ENCODE data around the gene NHSL1. TPM values are rescaled to one million over a fixed set of nuclear protein-coding genes. Genes with fewer than 3 reads are reported as not detected.

The NHSL1 gene
- total RNA-seq, 1 donor from 2014 or later = 33.5 TPM

GRCh38 chr6:138497286-138497685 lies 2.0 kb downstream of the NHSL1 start:
- TF ChIP-seq CTCF (IDR thresholded peaks at IDR 0.05; ENCODE audit: insufficient read depth, low read depth, low read length) (no peak), EZH2 (IDR thresholded peaks at IDR 0.05; ENCODE audit: insufficient read depth, low read length) (no peak)
- Mint-ChIP-seq H3K27ac (ENCODE audit: unreplicated experiment) (no peak overlapping the region), H3K4me1 (ENCODE audit: low read depth, unreplicated experiment) (peaks cover 39% of the 10 kb centered on the region), H3K27me3 (ENCODE audit: low read depth, unreplicated experiment) (no peaks in the 10 kb centered on the region), H3K9me3 (ENCODE audit: unreplicated experiment) (no peaks in the 10 kb centered on the region), H3K36me3 (ENCODE audit: low read depth, unreplicated experiment) (peaks cover 9% of the 10 kb centered on the region), H3K4me3 (ENCODE audit: unreplicated experiment) (no peak overlapping the region)
- Histone ChIP-seq H2AFZ (ENCODE audit: low read depth, low read length) (no peak overlapping the region), H3K4me3 (ENCODE audit: insufficient read depth, low read depth, low read length) (no peak overlapping the region), H3K9ac (ENCODE audit: low read length) (no peak overlapping the region), H4K20me1 (ENCODE audit: insufficient read depth, low read length) (peaks cover 21% of the 10 kb centered on the region), H3K9me3 (ENCODE audit: insufficient read depth, low read depth, low read length) (no peaks in the 10 kb centered on the region), H3K4me2 (ENCODE audit: low read length) (no peak overlapping the region), H3K27me3 (ENCODE audit: insufficient read depth, low read length) (no peaks in the 10 kb centered on the region), H3K4me1 (ENCODE audit: insufficient read depth, low read length) (peaks cover 21% of the 10 kb centered on the region), H3K36me3 (ENCODE audit: insufficient read depth, low read length) (no peaks in the 10 kb centered on the region), H3K27ac (ENCODE audit: low read depth, low read length) (no peak overlapping the region), H3K79me2 (ENCODE audit: insufficient read depth, low read length) (peaks cover 30% of the 10 kb centered on the region)
- DNase-seq (ENCODE audit: low read depth) (no peak), FAIRE-seq (no peak)

GRCh38 chr6:138494312-138494711 lies 5.0 kb downstream of the NHSL1 start:
- no peaks in the 10 kb centered on the region for H3K9me3 ChIP-seq (ENCODE audit: insufficient read depth, low read depth, low read length)
- FAIRE-seq = no peak
- no peak overlapping the region for H3K27ac Mint-ChIP-seq (ENCODE audit: unreplicated experiment)

More at GRCh38 chr6:138494312-138494711, 5.0 kb downstream of the NHSL1 start:
- H3K4me2 ChIP-seq (ENCODE audit: low read length) = no peak overlapping the region
- no peaks in the 10 kb centered on the region for H3K27me3 ChIP-seq (ENCODE audit: insufficient read depth, low read length)
- H3K4me3 ChIP-seq (ENCODE audit: insufficient read depth, low read depth, low read length) = no peak overlapping the region
- Mint-ChIP-seq H3K9me3 (ENCODE audit: unreplicated experiment) (no peaks in the 10 kb centered on the region), H3K4me3 (ENCODE audit: unreplicated experiment) (no peak overlapping the region), H3K4me1 (ENCODE audit: low read depth, unreplicated experiment) (peaks cover 37% of the 10 kb centered on the region), H3K27me3 (ENCODE audit: low read depth, unreplicated experiment) (no peaks in the 10 kb centered on the region), H3K36me3 (ENCODE audit: low read depth, unreplicated experiment) (peaks cover 6% of the 10 kb centered on the region)
- H3K79me2 ChIP-seq (ENCODE audit: insufficient read depth, low read length) = peaks cover 35% of the 10 kb centered on the region
- peaks cover 16% of the 10 kb centered on the region for H3K4me1 ChIP-seq (ENCODE audit: insufficient read depth, low read length)
- peaks cover 12% of the 10 kb centered on the region for H4K20me1 ChIP-seq (ENCODE audit: insufficient read depth, low read length)
- no peak for DNase-seq (ENCODE audit: low read depth)
- no peak overlapping the region for H3K9ac ChIP-seq (ENCODE audit: low read length)
- no peak overlapping the region for H3K27ac ChIP-seq (ENCODE audit: low read depth, low read length)
- TF ChIP-seq EZH2 (IDR thresholded peaks at IDR 0.05; ENCODE audit: insufficient read depth, low read length) = no peak
- no peak for TF ChIP-seq CTCF (IDR thresholded peaks at IDR 0.05; ENCODE audit: insufficient read depth, low read depth, low read length)
- H2AFZ ChIP-seq (ENCODE audit: low read depth, low read length) = no peak overlapping the region
- no peaks in the 10 kb centered on the region for H3K36me3 ChIP-seq (ENCODE audit: insufficient read depth, low read length)

Measured in astrocyte (in vitro differentiated cells and primary cell).